B cell (primary cell): ENCODE data around the gene GAREM1. TPM values are rescaled to one million over a fixed set of nuclear protein-coding genes. Genes with fewer than 3 reads are reported as not detected.

ENCODE experiments used
- ATAC-seq: fragments of 200-7000 bp; cut with Tn5 transposase; one replicate; pipeline ENCODE4 v1.10.0; 2021; ENCODE audit warnings: low read depth, mild to moderate bottlenecking, moderate number of reproducible peaks, moderate library complexity
- CTCF ChIA-PET: fragments of 350-600 bp; sonication (Branson Sonifier 250); formaldehyde crosslinking; loops from one replicate; lab custom pipeline; 2021; ENCODE audit warnings: antibody characterized with exemption, inconsistent platforms; lab: Charles Lee
- POLR2A ChIA-PET: fragments of 350-600 bp; sonication (Branson Sonifier 250); formaldehyde crosslinking; loops from one replicate; lab custom pipeline; 2021; ENCODE audit warnings: antibody characterized with exemption; lab: Charles Lee
- DNase-seq: peaks from one replicate; pipeline ENCODE4 v3.0.0; 2013
- H2AFZ ChIP-seq: 2 replicates; pipeline ENCODE4 v1.6.1; 2012; ENCODE audit warnings: mild to moderate bottlenecking, low read depth, low read length; ENCODE audit not compliant: insufficient read depth, poor library complexity, severe bottlenecking
- H3K27ac ChIP-seq, 2 donors: 1 replicate in 1 of 2; 2 replicates in 1 of 2; pipeline ENCODE4 v1.5.1; 2012 to 2013; ENCODE audit warnings: low read length in 2 of 2, mild to moderate bottlenecking in 2 of 2, moderate library complexity in 1 of 2
- H3K27me3 ChIP-seq, 4 experiments: fragments of 200-600 bp in 1 of 4; sonication (generic) in 1 of 4; replicated peaks in 1 of 4; 1 replicate in 2 of 4; 2 replicates in 2 of 4; pipeline versions ENCODE4 v1.6.1 to v1.7.0; 2013 to 2016; ENCODE audit warnings: low read length in 3 of 4, mild to moderate bottlenecking in 2 of 4, mixed read lengths in 1 of 4, moderate library complexity in 1 of 4; ENCODE audit not compliant: insufficient read depth in 4 of 4, control insufficient read depth in 3 of 4; ENCODE audit errors: control extremely low read depth in 1 of 4
- H3K36me3 ChIP-seq, 2 experiments: replicated peaks in 1 of 2; 1 replicate in 1 of 2; 2 replicates in 1 of 2; pipeline versions ENCODE4 v1.6.1 to v1.7.1; 2013; ENCODE audit warnings: low read length in 1 of 2; ENCODE audit not compliant: insufficient read depth in 2 of 2, control insufficient read depth in 1 of 2; ENCODE audit errors: control extremely low read depth in 1 of 2, extremely low read depth in 1 of 2
- H3K4me1 ChIP-seq, 2 donors: fragments of 200-600 bp in 1 of 2; sonication (generic) in 1 of 2; 1 replicate in 1 of 2; 2 replicates in 1 of 2; pipeline versions ENCODE4 v1.5.1 to v1.6.1; 2013 to 2017; ENCODE audit warnings: low read length in 2 of 2; ENCODE audit not compliant: control insufficient read depth in 2 of 2, insufficient read depth in 2 of 2
- H3K4me2 ChIP-seq: replicated peaks from 2 replicates; pipeline ENCODE3; 2012; ENCODE audit warnings: mild to moderate bottlenecking, low read depth, low read length; ENCODE audit not compliant: poor library complexity, severe bottlenecking
- H3K4me3 ChIP-seq, 5 experiments: fragments of 200-600 bp in 1 of 5; sonication (generic) in 1 of 5; 1 replicate in 3 of 5; 2 replicates in 2 of 5; pipeline versions ENCODE4 v1.5.1 to v1.7.0; 2011 to 2016; ENCODE audit warnings: low read length in 4 of 5, mild to moderate bottlenecking in 4 of 5, low read depth in 2 of 5, control low read depth in 1 of 5, moderate library complexity in 1 of 5; ENCODE audit not compliant: insufficient read depth in 1 of 5; ENCODE audit errors: control extremely low read depth in 1 of 5, extremely low read depth in 1 of 5
- H3K79me2 ChIP-seq: fragments of 200-600 bp; sonication (generic); one replicate; pipeline ENCODE4 v1.6.0; 2016; ENCODE audit warnings: low read length; ENCODE audit not compliant: control insufficient read depth, insufficient read depth
- H3K9ac ChIP-seq: fragments of 200-600 bp; sonication (generic); 2 replicates; pipeline ENCODE4 v1.6.1; 2017; ENCODE audit warnings: mild to moderate bottlenecking, low read length, moderate library complexity
- H3K9me3 ChIP-seq, 3 donors: one replicate each; pipeline versions ENCODE4 v1.6.1 to v1.7.1; 2013; ENCODE audit warnings: low read length in 2 of 3; ENCODE audit not compliant: control insufficient read depth in 2 of 3, insufficient read depth in 1 of 3; ENCODE audit errors: control extremely low read depth in 1 of 3
- H4K20me1 ChIP-seq: 2 replicates; pipeline ENCODE4 v1.6.0; 2012; ENCODE audit warnings: mild to moderate bottlenecking, low read length; ENCODE audit not compliant: insufficient read depth, control insufficient read depth, poor library complexity, severe bottlenecking
- H3K27ac Mint-ChIP-seq: one replicate; pipeline ENCODE4 v1.8.0; 2021; ENCODE audit warnings: mixed read lengths
- H3K27me3 Mint-ChIP-seq: one replicate; pipeline ENCODE4 v1.8.0; 2021; ENCODE audit warnings: mixed read lengths
- H3K4me1 Mint-ChIP-seq: one replicate; pipeline ENCODE4 v1.8.0; 2021; ENCODE audit warnings: mixed read lengths
- H3K4me3 Mint-ChIP-seq: one replicate; pipeline ENCODE4 v1.8.0; 2021; ENCODE audit warnings: mixed read lengths
- H3K9me3 Mint-ChIP-seq: one replicate; pipeline ENCODE4 v1.8.0; 2022; ENCODE audit warnings: mixed read lengths; ENCODE audit not compliant: insufficient read depth
- EZH2 ChIP-seq: IDR thresholded peaks from 2 replicates; pipeline ENCODE4 v1.6.1; 2012; ENCODE audit warnings: borderline replicate concordance, low read depth, mild to moderate bottlenecking, moderate library complexity, low read length; ENCODE audit not compliant: insufficient read depth, poor library complexity, severe bottlenecking
- WGBS: methylation state at CpG from one replicate; pipeline ENCODE4 v1.1.5; 2013; ENCODE audit warnings: missing lambda C conversion rate; ENCODE audit not compliant: insufficient coverage; 5-methylcytosine and 5-hydroxymethylcytosine counted together
- intact Hi-C: fragments of 100-400 bp; cut with micrococcal nuclease; formaldehyde crosslinking; loops from one replicate; pipeline ENCODE4 v1.10.0; 2022
- polyA plus RNA-seq: library from polyadenylated mRNA; depleted of rRNA; stranded (reverse); fragments of >200 nt; gene quantifications from 2 replicates; pipeline ENCODE4 v1.2.3, GENCODE V29; 2012
- total RNA-seq, 2 donors: library from RNA; stranded (reverse); fragments of 120-200 nt in 1 of 2; gene quantifications; 1 replicate in 1 of 2; 2 replicates in 1 of 2; pipeline versions ENCODE4 v1.2.3 to v1.2.4, GENCODE V29; 2013 to 2022
- TF ChIP-seq, protein P1 (sequence below): fragments of 200-600 bp; IDR thresholded peaks from one replicate; pipeline ENCODE4 v1.8.0; 2022; ENCODE audit warnings: antibody characterized with exemption, mild to moderate bottlenecking

The GAREM1 gene
- total and polyA plus RNA-seq, 2 donors (not counting 1 experiment from before 2014, with no cell fraction given), result not detected

- POLR2A ChIA-PET, result no interaction called here
- TF ChIP-seq EZH2, result no peak
- TF ChIP-seq, protein P1, sequence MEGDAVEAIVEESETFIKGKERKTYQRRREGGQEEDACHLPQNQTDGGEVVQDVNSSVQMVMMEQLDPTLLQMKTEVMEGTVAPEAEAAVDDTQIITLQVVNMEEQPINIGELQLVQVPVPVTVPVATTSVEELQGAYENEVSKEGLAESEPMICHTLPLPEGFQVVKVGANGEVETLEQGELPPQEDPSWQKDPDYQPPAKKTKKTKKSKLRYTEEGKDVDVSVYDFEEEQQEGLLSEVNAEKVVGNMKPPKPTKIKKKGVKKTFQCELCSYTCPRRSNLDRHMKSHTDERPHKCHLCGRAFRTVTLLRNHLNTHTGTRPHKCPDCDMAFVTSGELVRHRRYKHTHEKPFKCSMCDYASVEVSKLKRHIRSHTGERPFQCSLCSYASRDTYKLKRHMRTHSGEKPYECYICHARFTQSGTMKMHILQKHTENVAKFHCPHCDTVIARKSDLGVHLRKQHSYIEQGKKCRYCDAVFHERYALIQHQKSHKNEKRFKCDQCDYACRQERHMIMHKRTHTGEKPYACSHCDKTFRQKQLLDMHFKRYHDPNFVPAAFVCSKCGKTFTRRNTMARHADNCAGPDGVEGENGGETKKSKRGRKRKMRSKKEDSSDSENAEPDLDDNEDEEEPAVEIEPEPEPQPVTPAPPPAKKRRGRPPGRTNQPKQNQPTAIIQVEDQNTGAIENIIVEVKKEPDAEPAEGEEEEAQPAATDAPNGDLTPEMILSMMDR, result no peak
- Mint-ChIP-seq H3K27me3 (peaks cover 11% of the 10 kb centered on the region), H3K4me3 (no peak overlapping the region), H3K9me3 (peaks cover 3% of the 10 kb centered on the region), H3K27ac (no peak overlapping the region), H3K4me1 (no peaks in the 10 kb centered on the region)
- Histone ChIP-seq H4K20me1 (no peaks in the 10 kb centered on the region), H3K27ac (no peak overlapping the region), H3K79me2 (no peaks in the 10 kb centered on the region), H3K4me1 (no peaks in the 10 kb centered on the region), H3K4me3 (no peak overlapping the region), H3K9me3 (no peaks in the 10 kb centered on the region), H3K36me3 (no peaks in the 10 kb centered on the region), H3K9ac (no peak overlapping the region), H3K27me3 (no peaks in the 10 kb centered on the region), H3K4me2 (no peak overlapping the region), H2AFZ (no peak overlapping the region)
- ATAC-seq, result no peak
- intact Hi-C loops, result no loop called here
- WGBS, result 50% methylated on average over 1 of the region's 2 CpGs
- DNase-seq, result no peak
- CTCF ChIA-PET, result no interaction called here
Measured at GRCh38 chr18:32405588-32405987, 65.1 kb downstream of the GAREM1 start.

- Histone ChIP-seq H4K20me1 (no peaks in the 10 kb centered on the region), H3K9me3 (no peaks in the 10 kb centered on the region), H3K36me3 (no peaks in the 10 kb centered on the region), H3K4me1 (no peaks in the 10 kb centered on the region), H2AFZ (no peak overlapping the region), H3K27me3 (no peaks in the 10 kb centered on the region), H3K79me2 (no peaks in the 10 kb centered on the region), H3K4me2 (no peak overlapping the region), H3K27ac (no peak overlapping the region), H3K4me3 (no peak overlapping the region), H3K9ac (no peak overlapping the region)
- no peak overlapping the region for H3K4me3 Mint-ChIP-seq
- no peak for ATAC-seq
- ChIA-PET CTCF (no interaction called here), POLR2A (no interaction called here)
- peaks cover 5% of the 10 kb centered on the region for H3K27me3 Mint-ChIP-seq
- TF ChIP-seq EZH2, result no peak
- TF ChIP-seq, protein P1, result no peak
- DNase-seq, result no peak
- intact Hi-C loops, result no loop called here
- H3K9me3 Mint-ChIP-seq, result peaks cover 3% of the 10 kb centered on the region
- no peaks in the 10 kb centered on the region for H3K4me1 Mint-ChIP-seq
- 90% methylated on average over 2 of the region's 4 CpGs for WGBS
- no peak overlapping the region for H3K27ac Mint-ChIP-seq
Measured at GRCh38 chr18:32401621-32402020, 69.1 kb downstream of the GAREM1 start.
